Measurements from ENCODE around the gene TVP23C.
"Not testable (repeated sequence)": the region's sequence is repeated elsewhere in the genome, so short reads cannot be mapped to it uniquely, and the experiment has no call there.

- not testable (repeated sequence) for TF ChIP-seq TSHZ2, CSDC2 (CRISPR knock-in tag; IDR thresholded peaks at IDR 0.05)
Observed at GRCh38 chr17:15524990-15525985, 38.0 kb downstream of the TVP23C start.

All from SK-N-SH treated with all-trans-retinoic acid at 6 μM for 48 hours (cell line).